Loucy (cell line): ENCODE data around the gene ANK3.

Source experiments
- H2AFZ ChIP-seq: fragments of 200-600 bp; sonication (generic); 2 replicates; pipeline ENCODE4 v1.6.0; 2016; ENCODE audit warnings: antibody characterized with exemption, mild to moderate bottlenecking, low read length, moderate library complexity
- H3F3A ChIP-seq: fragments of 200-600 bp; 2 replicates; pipeline ENCODE4 v1.6.0; 2016; ENCODE audit warnings: antibody characterized with exemption, low read depth, mild to moderate bottlenecking
- H3K27me3 ChIP-seq: fragments of 200-600 bp; sonication (generic); 2 replicates; pipeline ENCODE4 v1.6.1; 2014; ENCODE audit warnings: low read length, mild to moderate bottlenecking; ENCODE audit not compliant: insufficient read depth, poor library complexity, severe bottlenecking
- H3K36me3 ChIP-seq: fragments of 200-600 bp; sonication (generic); 2 replicates; pipeline ENCODE4 v1.6.1; 2016; ENCODE audit warnings: low read length; ENCODE audit not compliant: insufficient read depth
- H3K4me1 ChIP-seq: fragments of 200-600 bp; sonication (generic); 2 replicates; pipeline ENCODE4 v1.5.1; 2014; ENCODE audit warnings: low read length, mild to moderate bottlenecking; ENCODE audit not compliant: insufficient read depth, poor library complexity, severe bottlenecking
- H3K4me2 ChIP-seq: fragments of 200-600 bp; sonication (generic); 2 replicates; pipeline ENCODE4 v1.6.0; 2014; ENCODE audit warnings: antibody characterized with exemption, low read length, low read depth, mild to moderate bottlenecking; ENCODE audit not compliant: poor library complexity, severe bottlenecking
- H3K4me3 ChIP-seq: fragments of 200-600 bp; sonication (generic); 2 replicates; pipeline ENCODE4 v1.5.1; 2014; ENCODE audit warnings: low read length, mild to moderate bottlenecking, mixed read lengths; ENCODE audit not compliant: poor library complexity, severe bottlenecking
- H3K79me2 ChIP-seq: fragments of 200-600 bp; sonication (generic); 2 replicates; pipeline ENCODE4 v1.6.1; 2014; ENCODE audit warnings: low read length; ENCODE audit not compliant: insufficient read depth
- H3K9ac ChIP-seq: fragments of 200-600 bp; sonication (generic); 2 replicates; pipeline ENCODE4 v1.6.0; 2014; ENCODE audit warnings: mild to moderate bottlenecking, low read depth, low read length, moderate library complexity; ENCODE audit not compliant: poor library complexity, severe bottlenecking
- H3K9me2 ChIP-seq: fragments of 200-600 bp; sonication (generic); replicated peaks from 2 replicates; pipeline ENCODE4 v1.6.1; 2016; ENCODE audit warnings: low read depth, low read length, mixed read lengths
- H3K9me3 ChIP-seq: fragments of 200-600 bp; sonication (generic); 2 replicates; pipeline ENCODE4 v1.6.1; 2014; ENCODE audit warnings: mild to moderate bottlenecking, antibody characterized with exemption, low read length, low read depth; ENCODE audit not compliant: insufficient read depth
- H4K20me1 ChIP-seq: fragments of 200-600 bp; sonication (generic); 2 replicates; pipeline ENCODE4 v1.6.0; 2014; ENCODE audit warnings: antibody characterized with exemption, low read length, mild to moderate bottlenecking; ENCODE audit not compliant: insufficient read depth, poor library complexity, severe bottlenecking
- EZH2phosphoT487 ChIP-seq: fragments of 200-600 bp; IDR thresholded peaks from 2 replicates; pipeline ENCODE4 v1.6.1; 2018; ENCODE audit warnings: antibody characterized with exemption, mild to moderate bottlenecking, moderate library complexity, borderline replicate concordance
- TF ChIP-seq, protein P1 (sequence below): fragments of 200-600 bp; sonication (generic); conservative IDR thresholded peaks from 2 replicates; pipeline ENCODE4 v1.5.1; 2014; ENCODE audit warnings: mild to moderate bottlenecking, antibody characterized with exemption, low read length

Gene ANK3

DNA sequence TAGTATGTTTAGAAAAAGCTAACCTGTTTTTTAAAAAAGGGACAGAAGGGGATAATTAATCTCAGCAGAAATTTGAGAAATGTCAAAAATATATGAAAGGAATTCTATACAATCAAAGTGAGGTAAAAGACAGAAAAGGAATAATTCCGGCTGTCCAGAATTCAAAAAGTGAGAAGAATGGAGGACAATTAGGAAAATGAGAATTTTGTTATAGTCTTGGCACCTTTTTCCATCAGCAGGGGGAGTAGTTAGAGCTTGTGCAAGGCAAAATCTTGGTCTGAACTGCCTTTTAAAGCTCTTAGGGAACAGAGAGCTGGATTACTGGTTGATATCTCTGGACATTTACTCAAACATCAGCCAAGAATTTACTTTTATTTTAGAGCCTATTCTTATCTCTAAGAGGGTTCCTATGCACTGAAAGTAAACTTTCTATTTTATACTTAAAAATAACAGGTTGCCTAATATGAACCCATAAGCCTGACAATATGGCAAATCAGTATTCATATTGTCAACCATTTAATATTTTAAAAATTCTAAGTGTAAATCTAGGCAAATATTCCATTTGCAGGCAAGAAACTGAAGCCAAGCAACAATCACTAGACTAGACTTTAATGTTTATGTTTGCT, 185.6 kb downstream of the ANK3 start:
- Histone ChIP-seq H3K9me3 (no peaks in the 10 kb centered on the region), H3K79me2 (no peaks in the 10 kb centered on the region), H3F3A (no peaks in the 10 kb centered on the region), H3K9ac (no peak overlapping the region), H4K20me1 (no peaks in the 10 kb centered on the region), H2AFZ (no peak overlapping the region), H3K4me2 (no peak overlapping the region), H3K36me3 (no peaks in the 10 kb centered on the region), H3K9me2 (no peaks in the 10 kb centered on the region), H3K4me1 (no peaks in the 10 kb centered on the region), H3K4me3 (no peak overlapping the region), H3K27me3 (no peaks in the 10 kb centered on the region)
- no peak for TF ChIP-seq EZH2phosphoT487
- TF ChIP-seq, protein P1, sequence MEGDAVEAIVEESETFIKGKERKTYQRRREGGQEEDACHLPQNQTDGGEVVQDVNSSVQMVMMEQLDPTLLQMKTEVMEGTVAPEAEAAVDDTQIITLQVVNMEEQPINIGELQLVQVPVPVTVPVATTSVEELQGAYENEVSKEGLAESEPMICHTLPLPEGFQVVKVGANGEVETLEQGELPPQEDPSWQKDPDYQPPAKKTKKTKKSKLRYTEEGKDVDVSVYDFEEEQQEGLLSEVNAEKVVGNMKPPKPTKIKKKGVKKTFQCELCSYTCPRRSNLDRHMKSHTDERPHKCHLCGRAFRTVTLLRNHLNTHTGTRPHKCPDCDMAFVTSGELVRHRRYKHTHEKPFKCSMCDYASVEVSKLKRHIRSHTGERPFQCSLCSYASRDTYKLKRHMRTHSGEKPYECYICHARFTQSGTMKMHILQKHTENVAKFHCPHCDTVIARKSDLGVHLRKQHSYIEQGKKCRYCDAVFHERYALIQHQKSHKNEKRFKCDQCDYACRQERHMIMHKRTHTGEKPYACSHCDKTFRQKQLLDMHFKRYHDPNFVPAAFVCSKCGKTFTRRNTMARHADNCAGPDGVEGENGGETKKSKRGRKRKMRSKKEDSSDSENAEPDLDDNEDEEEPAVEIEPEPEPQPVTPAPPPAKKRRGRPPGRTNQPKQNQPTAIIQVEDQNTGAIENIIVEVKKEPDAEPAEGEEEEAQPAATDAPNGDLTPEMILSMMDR, result peak; percentile 59

DNA sequence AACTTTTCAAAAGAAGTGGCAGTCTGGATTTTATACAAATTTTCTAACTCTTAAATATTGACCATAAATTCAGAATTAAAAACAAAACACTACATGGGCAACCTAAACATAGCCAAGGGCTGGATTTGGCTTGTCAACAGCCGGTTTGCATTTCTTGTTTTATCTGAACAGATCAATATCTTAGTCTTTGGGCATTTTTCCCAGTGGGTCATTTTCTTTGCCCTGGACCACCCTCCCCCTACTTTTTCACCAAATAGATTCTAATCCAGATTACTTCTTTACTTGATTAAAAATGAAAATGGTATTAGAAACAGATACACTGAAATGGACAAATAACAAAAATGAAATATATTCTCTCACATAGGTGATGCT, 189.0 kb downstream of the ANK3 start:
- Histone ChIP-seq H3F3A (no peaks in the 10 kb centered on the region), H3K4me3 (no peak overlapping the region), H3K27me3 (no peaks in the 10 kb centered on the region), H3K4me1 (no peaks in the 10 kb centered on the region), H3K36me3 (no peaks in the 10 kb centered on the region), H3K9ac (no peak overlapping the region), H4K20me1 (no peaks in the 10 kb centered on the region), H3K9me3 (no peaks in the 10 kb centered on the region), H3K4me2 (no peak overlapping the region), H3K9me2 (no peaks in the 10 kb centered on the region), H3K79me2 (no peaks in the 10 kb centered on the region), H2AFZ (no peak overlapping the region)
- TF ChIP-seq, protein P1, result no peak
- TF ChIP-seq EZH2phosphoT487, result no peak

DNA sequence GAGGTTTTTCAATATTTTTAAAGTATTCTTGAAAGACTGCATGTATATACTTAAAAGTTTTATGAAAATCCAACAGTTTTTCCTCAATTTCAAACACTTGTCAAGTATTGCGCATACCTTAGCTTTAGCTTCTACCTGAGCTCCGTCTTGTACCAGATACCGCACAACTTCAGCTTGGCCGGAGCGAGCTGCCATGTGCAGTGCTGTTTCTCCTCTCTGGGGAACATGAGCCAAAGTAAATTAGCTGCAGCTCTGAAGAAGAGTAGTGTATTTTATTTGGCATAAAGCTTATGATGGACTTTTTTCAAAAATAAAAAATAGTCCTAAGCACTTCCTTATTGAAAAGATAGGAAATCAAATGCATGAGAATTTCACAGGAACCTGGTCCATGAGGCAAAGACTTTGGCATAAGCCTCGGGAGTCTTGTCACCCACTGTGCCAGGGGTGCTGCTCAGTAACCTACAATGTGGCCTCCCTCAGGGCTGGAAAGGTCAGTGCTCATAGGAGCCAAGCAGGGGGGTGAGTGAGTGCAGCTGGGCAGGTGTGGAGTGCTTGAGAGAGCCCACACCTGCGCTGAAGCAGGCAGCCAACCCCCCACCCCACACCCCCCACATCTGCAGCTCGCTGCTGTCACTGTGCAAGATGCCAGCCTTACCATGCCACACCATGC, 189.5 kb downstream of the ANK3 start:
- no peaks in the 10 kb centered on the region for H3K4me1 ChIP-seq
- no peaks in the 10 kb centered on the region for H4K20me1 ChIP-seq
- no peak for TF ChIP-seq EZH2phosphoT487

DNA sequence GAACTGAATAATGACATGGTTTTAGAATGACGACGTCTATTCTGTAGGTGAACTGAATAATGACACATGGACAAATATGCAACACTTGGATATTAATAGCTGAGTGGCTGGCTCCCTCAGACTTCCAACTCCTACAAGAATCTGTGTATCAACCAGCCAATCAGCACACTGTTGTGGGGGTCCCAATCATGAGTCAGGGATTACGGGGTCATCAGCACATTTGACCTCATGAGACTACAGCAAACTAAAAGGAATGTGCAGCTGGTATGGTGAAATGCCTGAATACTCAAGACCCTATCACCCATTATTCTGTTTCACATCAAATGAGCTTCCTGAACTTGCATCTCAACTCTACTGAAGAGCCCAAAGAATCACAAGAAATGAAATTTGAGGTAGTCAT, 192.5 kb downstream of the ANK3 start:
- no peaks in the 10 kb centered on the region for H3K79me2 ChIP-seq
- TF ChIP-seq EZH2phosphoT487, result no peak
- TF ChIP-seq, protein P1, result no peak
- H4K20me1 ChIP-seq, result no peaks in the 10 kb centered on the region
- H3K4me3 ChIP-seq, result no peak overlapping the region
- H3K36me3 ChIP-seq, result no peaks in the 10 kb centered on the region
- no peaks in the 10 kb centered on the region for H3K9me2 ChIP-seq
- H3K4me2 ChIP-seq, result no peak overlapping the region
- no peak overlapping the region for H2AFZ ChIP-seq
- H3F3A ChIP-seq, result no peaks in the 10 kb centered on the region
- H3K4me1 ChIP-seq, result no peaks in the 10 kb centered on the region
- no peaks in the 10 kb centered on the region for H3K27me3 ChIP-seq
- no peak overlapping the region for H3K9ac ChIP-seq
- H3K9me3 ChIP-seq, result no peaks in the 10 kb centered on the region

More for the DNA sequence above, 189.5 kb downstream of the ANK3 start:
- Histone ChIP-seq H3K4me2 (no peak overlapping the region), H2AFZ (no peak overlapping the region), H3K36me3 (no peaks in the 10 kb centered on the region), H3K27me3 (no peaks in the 10 kb centered on the region), H3K9ac (no peak overlapping the region), H3K9me3 (no peaks in the 10 kb centered on the region), H3K4me3 (no peak overlapping the region), H3K79me2 (no peaks in the 10 kb centered on the region), H3F3A (no peaks in the 10 kb centered on the region), H3K9me2 (no peaks in the 10 kb centered on the region)
